NCI-H1436 (cell line): Measurements from ENCODE around the gene STARD13.

Experiments used
- DNase-seq: peaks from one replicate; lab custom pipeline; 2025; lab: John Stamatoyannopoulos, UW

Gene STARD13, protein sequence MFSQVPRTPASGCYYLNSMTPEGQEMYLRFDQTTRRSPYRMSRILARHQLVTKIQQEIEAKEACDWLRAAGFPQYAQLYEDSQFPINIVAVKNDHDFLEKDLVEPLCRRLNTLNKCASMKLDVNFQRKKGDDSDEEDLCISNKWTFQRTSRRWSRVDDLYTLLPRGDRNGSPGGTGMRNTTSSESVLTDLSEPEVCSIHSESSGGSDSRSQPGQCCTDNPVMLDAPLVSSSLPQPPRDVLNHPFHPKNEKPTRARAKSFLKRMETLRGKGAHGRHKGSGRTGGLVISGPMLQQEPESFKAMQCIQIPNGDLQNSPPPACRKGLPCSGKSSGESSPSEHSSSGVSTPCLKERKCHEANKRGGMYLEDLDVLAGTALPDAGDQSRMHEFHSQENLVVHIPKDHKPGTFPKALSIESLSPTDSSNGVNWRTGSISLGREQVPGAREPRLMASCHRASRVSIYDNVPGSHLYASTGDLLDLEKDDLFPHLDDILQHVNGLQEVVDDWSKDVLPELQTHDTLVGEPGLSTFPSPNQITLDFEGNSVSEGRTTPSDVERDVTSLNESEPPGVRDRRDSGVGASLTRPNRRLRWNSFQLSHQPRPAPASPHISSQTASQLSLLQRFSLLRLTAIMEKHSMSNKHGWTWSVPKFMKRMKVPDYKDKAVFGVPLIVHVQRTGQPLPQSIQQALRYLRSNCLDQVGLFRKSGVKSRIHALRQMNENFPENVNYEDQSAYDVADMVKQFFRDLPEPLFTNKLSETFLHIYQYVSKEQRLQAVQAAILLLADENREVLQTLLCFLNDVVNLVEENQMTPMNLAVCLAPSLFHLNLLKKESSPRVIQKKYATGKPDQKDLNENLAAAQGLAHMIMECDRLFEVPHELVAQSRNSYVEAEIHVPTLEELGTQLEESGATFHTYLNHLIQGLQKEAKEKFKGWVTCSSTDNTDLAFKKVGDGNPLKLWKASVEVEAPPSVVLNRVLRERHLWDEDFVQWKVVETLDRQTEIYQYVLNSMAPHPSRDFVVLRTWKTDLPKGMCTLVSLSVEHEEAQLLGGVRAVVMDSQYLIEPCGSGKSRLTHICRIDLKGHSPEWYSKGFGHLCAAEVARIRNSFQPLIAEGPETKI

DNA sequence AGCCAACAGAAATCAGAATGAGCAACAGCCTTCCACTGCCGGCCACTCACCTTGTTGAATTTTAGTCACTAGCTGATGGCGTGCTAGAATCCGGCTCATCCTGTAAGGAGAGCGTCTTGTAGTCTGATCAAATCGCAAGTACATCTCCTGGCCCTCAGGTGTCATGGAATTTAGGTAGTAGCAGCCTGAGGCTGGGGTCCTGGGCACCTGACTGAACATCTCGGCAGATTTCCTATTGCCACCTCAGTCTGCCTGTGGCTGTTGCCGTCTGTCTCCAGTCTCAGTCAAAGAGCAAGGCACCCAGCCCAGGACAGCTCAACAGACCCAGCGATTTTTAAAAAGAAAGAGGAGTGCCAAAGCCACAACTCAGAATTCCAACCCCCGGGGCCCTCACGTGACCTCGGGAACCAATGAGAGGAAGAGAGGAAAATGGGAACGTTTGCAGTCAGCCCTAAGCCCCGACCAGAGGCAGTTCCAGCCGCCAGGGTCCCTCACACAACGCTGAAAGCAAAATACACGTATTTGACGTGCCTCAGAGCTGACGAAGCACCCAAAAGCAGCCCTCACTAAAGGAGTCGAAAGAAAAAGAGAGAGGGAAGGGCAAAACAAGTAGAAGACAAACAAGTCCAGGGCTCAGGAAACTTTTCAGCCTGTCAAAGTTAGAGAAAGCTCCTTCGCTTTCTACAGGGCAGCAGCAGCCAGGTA, at the start of gene STARD13:
Gene STARD13 (minus strand): TSS at position 336 of the 705 bp plus-strand sequence. CDS start 117 bp downstream, at position 219.
- peak; percentile 11 for DNase-seq

DNA sequence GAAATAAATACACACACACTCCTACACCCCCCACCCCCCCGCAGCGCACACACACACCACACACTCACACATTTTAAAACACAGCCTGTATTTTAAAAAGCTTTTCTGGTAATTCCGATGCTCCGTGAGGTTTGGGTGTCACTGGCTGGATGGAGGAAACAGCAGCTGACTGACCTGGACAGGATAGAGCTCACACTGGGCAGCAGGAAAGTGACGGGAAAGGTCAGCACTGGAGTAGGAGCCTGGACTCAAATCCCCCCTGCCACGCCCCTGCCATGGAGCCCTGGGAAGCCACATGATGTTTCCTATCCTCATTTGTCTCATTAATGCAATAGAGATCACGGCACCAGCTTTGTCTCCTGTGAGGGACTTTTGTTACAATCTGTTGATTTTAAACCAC, 49.3 kb upstream of the STARD13 start:
- no peak for DNase-seq

DNA sequence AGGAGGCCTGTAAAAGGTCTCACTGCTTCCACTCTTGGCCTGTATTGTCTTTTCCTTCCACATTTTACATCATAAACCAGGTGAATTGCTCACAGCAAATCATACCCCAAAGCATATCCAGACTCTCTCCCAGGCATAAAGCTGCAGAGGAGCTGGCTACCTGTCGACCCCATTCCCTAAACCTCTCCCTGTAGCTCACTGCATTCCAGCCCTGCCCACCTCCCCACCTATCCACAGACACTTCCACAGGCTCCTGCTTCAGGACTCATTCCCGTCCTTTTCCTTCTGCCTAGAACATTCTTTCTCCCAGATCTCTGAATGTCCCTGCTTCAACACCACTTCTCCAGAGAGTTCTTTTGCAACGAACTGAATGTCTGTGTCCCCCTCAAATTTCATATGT, 46.4 kb upstream of the STARD13 start:
- DNase-seq = no peak

DNA sequence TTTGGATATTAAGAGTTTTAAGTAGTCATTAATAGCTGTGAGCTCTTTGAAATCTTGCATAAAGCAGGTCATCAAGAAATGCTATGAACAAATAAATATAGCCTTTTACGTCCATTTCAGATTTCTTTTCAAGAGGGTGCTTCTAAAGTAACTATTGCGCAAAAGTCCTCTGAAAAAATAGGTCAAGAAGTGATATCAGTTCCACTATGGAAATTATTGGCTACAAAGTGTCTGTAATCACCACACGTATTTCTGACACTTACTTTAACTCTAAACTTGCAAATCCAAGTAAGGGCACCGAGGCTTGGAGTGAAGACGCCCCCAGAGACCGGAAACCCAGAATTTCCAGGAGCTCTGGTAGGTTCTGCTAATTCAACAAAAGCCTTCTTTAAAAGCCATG, 44.9 kb upstream of the STARD13 start:
- DNase-seq = no peak

DNA sequence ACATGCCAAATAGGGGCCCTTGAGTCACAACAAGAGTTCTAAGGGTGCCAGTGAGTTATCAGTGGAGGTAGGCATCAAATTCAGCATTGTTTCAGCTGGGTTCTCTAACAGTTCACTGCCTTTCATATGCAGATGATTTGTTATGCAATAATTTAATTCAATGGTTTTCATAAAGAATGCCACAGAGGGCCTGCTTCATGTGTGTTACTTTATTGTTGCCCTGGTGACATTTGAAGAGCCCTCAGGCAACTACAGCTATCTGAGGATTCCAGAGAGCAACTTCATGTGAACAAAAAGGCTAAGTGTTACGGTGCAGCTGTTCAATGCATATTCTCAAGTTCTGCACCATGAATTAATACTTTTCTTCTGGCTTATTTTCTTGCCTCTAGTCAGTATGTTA, 43.1 kb upstream of the STARD13 start:
- no peak for DNase-seq

DNA sequence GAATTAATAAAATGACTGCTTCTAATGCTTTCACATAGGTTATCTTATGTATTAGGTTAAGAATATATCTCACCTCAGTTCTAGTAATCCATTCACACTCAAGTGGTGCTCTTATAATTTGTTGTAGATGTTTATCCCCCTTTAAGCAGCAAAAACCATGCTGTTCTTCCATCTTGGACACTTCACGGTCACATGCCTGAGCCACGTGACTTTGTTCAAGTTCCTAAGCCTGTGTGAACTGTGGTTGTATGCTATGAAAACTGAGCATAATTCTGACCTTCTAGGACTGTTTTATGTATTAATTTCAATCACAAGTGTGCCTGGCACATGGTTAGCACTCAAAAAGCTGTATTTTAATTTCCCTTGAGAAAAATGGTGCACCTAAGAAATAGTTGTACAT, 41.2 kb upstream of the STARD13 start:
- no peak for DNase-seq

DNA sequence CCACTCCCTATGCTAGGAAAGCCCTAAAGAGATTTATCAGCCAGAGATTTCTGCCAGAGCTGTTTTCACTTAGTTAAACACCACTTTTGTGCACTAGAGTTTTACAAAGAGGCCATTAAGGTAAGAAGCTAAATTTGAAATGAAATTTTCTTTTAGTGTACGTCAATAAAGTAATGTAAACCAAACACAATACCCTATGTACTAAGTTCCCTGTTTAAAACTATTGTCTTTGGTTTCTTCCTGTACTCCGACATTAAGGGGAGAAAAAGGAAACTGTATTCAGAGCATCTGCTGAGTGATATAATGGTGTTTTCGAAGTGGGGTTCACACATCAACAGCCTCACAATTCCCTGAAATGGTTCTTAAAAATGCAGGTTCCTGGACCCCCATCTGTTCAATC, 40.7 kb upstream of the STARD13 start:
- DNase-seq = no peak

DNA sequence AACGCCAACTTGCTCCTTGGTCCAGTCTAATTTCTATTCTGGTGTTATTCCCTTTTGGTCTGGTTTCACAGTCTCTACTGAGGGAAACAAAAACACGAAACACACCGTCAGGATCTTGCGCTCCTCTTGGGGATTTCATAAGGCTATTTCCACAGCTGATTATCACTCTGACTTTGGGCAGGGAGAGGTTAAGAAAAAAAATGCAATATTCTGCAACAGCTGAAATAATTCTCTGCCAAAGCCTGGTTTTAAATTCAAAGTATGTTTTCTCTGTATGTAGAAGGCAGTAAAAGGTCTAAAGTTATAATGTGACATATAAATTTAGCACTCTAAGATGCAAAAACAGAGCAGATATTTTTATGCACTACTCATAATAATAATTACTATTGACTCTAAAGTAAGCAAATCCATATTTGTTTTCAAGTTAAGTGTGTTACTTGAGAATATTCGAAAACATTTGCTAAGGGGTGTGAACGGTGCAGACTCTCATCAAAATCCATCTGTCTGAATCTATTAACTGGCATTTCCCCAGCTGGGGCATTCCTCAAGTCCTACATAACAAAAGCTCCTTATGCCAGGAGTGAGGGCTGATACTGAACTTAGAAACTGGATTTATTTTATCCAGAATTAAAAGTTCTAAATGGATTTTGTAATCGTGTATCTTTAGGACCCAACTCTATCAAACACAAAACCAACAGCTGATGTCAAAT, 38.4 kb upstream of the STARD13 start:
- no peak for DNase-seq

DNA sequence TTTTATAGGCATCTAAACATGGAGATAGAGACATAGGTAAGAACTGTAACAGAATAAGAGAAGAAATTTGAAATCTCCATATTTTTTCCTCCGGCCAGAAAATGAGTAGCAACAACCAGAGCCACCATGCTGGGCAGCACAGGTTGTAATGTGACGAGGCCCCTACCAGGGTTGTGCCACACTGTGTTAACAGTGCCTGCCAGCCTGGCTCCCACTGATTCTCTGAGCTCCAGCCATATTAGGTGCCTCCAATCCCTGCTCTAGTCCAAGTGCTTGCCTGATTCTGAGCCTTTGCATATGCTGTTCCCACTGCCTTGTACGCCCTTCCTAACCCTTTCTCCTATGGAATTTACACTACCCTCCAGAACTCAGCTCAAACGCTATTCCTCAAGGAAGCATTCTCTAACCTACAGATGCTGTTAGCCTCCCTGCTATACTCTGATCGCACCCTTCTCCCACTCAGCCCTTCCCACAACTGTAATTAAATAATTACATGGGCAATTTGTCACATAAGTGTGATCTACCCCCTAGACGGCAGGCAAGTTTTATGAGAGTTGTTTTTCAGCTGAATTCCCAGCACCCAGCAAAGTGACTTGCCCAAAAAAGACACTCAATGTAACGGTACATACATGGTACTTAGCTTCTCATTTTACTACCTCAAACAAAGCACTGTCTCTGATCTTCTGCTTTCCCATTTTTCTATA, 37.6 kb upstream of the STARD13 start:
- DNase-seq = no peak

DNA sequence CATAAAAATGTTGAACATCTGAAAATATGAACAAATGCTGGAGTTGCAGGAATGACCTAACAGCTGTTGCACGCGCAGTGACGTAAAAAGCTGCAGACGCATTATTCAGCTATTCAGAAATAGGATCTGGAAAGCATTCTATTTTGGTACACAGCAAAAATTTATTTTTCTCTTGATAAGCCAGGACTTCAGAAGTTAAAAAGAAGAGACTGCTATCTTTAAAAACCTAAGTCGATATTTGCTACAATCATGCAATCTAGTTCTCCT, 36.9 kb upstream of the STARD13 start:
- no peak for DNase-seq

DNA sequence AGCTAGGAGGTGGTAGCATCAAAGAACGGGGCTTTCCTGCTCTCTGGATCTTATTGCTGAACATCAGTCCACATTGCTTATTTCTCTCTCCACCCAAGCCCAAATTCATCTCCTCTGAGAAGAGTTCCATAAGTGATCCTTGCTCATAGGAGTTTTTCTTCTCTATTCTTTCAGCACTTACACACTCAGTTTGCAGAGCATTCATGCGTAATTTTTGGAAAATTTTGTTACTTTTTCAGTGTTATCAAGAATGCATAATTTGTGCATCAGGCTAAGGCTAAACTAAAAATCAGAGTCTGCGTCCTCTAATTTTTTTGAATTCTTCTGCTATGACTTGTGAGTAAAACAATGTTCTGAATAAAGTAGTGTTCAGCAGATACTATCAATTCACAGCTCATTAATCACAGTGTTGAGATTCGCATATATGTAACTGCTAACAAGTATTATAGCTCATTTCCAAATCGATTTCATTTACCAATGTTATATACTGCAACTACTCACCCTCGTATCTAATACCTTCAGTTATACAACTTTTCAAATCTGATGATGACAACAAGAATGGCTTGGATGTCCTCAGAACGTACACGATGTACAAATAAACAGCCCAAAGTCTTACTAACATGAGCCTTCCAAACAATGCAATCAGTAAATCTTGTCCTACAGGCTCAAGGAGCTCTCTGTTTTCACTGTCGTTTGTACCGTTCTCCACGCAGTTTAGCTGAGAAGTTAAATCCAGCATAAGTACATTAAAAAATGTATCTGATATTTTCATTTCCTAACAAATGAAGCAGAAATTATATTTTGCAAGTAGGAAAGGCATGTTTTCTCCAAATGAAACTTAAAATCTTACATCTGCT, 36.4 kb upstream of the STARD13 start:
- DNase-seq = no peak

DNA sequence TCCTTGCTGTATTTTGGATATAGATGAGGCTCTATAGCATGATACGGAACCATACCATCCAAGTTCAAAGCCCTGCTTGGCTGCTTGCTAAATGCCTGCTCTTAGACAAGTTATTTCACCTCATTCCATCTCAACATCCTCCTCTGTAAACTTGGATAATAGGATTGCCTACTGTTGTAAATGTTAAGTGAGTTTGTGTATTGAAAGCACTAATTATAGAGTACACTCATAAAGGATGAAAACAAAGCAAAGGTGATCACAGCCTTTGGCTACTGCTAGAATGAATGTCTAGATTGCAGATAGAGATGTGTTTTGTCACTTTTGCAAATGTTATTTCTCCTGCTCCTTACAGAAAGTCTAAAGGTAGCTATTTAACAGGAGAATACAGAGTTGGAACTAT, 34.3 kb upstream of the STARD13 start:
- no peak for DNase-seq

DNA sequence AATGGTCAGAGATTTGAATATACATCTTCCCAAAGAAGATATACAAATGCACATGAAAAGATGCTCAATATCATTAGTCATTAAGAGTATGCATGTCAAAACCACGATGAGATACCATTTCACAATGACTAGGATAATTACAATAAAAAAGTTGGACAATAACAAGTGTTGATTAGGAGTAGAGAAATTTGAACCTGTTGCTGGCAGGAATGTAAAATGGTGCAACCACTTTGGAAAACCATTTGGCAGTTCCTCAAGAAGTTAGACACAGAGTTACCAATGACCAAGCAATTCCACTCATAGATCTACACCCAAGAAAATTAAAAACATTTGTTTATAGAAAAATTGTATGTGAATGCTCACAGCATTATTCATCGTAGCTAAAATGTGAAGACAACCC, 33.2 kb upstream of the STARD13 start:
- no peak for DNase-seq

DNA sequence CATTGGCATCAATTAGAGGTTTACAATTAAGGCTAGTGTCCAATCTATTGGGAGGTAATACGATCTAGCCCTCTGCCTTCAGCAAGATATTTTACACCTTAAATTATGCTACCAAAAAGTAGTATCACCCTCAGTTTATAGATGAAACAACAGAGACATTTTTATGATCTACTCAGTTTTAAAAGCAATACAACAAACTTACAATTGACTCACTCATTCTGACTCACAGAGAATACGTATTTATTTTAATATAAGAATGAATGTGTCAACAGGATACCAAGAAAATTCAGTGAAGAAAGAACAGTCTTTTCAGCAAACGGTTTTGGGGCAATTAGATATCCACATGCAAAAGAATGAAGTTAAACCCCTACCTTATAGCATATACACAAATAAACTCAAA, 32.5 kb upstream of the STARD13 start:
- DNase-seq = no peak

DNA sequence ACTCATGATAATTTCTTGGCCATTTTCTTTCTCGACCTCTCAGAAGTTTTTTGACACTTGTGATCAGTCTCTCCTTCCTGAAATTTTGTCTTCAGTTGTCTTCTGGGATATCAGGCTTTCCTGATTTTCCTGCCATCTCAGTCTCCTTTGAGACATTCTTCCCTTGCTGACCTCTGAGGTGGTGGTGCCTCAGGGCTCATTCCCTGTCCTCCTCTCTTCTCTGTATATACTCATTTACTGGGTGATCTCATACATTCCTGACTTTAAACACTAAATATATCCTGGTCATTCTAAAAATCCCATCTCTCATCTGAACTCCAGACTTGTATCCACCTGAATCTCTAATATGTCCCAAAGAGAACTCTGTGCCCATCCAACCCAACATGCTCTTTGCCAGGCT, 31.3 kb upstream of the STARD13 start:
- DNase-seq = no peak

DNA sequence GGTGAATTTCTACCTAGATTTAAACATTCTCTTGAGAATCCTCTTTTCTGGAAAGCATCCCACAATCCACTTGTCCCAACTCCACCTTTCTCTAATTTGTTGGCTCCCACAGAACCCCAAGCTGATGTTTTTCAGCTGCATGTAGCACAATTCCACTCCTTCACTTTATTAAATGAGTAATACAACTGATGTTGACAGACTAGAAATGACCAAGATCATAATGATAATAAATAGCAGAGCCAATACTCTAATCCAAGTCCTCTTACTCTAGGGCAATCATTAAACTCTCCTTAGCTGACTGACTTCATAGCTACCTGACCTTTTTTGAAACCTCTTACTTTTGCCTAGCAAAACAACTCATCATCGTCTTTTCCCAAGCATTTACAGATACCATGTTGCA, 27.9 kb upstream of the STARD13 start:
- DNase-seq = no peak

DNA sequence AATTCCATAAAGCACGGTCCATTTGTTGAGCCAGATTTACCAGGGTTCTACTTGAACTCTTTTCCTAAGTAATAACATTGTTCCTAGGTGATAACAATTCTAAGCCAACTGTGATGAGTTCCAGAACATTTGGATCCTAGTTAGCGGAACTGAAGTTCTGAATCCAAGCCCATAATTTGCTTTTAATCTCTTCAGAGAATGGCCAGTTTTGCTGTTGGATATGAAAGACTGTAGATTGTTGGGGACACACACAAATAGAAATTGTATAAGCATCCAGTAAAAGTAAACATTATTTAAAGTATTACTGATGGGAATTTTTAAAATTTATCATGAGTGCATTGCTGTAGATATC, 27.3 kb upstream of the STARD13 start:
- DNase-seq = no peak

DNA sequence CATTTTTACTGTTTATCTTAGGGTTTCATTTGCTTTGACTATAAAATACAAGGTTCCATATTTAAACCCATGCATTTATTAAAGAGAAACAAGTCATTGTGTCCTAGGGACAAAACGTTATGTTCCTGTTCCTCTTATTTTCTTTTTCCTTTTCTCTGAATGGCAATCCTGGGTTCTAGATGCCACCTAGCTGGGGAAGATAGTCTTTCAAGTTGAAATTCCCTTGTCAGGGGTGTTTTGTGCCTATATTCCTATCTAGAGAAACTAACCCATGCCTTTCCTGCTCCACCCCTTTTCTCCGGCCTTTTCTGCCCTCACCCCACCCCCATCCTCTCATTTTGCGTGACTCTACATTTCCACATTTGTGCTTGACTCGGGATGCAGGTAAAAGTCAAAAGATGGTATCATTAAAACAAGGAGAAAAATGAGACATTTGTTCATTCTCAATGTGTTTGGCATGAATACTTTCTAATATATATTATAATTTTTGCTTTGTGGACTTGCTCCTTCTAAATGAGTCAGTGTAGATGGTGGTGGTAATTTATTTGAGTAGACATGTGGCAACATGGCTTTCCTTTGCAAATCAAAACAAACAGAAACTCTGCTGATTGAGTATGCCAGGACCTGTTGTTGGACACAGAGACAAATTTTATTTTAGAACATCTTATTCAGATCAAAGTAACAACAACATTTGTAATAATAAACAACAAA, 26.8 kb upstream of the STARD13 start:
- DNase-seq = no peak

DNA sequence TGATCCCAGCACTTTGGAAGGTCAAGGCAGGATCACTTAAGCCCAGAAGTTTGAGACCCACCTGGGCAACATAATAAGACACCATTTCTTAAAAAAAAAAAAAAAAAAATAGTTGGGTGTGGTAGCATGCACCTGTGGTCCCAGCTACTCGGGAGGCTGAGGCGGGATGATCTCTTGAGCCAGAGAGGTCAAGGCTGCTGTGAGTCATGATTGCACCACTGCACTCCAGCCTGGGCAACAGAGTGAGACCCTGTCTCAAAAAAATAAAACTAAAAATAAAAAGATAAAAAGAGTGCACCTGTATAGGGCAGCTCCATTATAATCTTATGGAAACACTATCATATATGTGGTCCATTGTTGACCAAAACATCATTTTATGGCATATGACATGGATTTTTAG, 25.5 kb upstream of the STARD13 start:
- DNase-seq = no peak
